Lung (tissue), 12 donors: ENCODE measurements around the gene TRPV5. TPM values are rescaled to one million over a fixed set of nuclear protein-coding genes. Genes with fewer than 3 reads are reported as not detected.

ENCODE experiments used
- ATAC-seq: fragments of 200-7000 bp; cut with Tn5 transposase; one replicate; pipeline ENCODE4 v1.9.1; 2020; ENCODE audit warnings: moderate number of reproducible peaks; ENCODE audit not compliant: insufficient read depth, low FRiP score
- DNase-seq, 3 donors: peaks; one replicate each; pipeline ENCODE4 v3.0.0-alpha.2; 2013 to 2017
- H3K27ac ChIP-seq, 2 donors: one replicate each; pipeline ENCODE4 v1.5.1; 2013; ENCODE audit warnings: mild to moderate bottlenecking in 2 of 2, moderate library complexity in 2 of 2, control low read depth in 1 of 2, inconsistent platforms in 1 of 2, low read depth in 1 of 2, low read length in 1 of 2
- H3K27me3 ChIP-seq, 3 donors: one replicate each; pipeline ENCODE4 v1.5.1; 2013; ENCODE audit warnings: low read length in 2 of 3; ENCODE audit not compliant: control insufficient read depth in 3 of 3, insufficient read depth in 3 of 3
- H3K36me3 ChIP-seq, 4 donors: one replicate each; pipeline ENCODE4 v1.5.1; 2013; ENCODE audit warnings: low read length in 4 of 4, mild to moderate bottlenecking in 1 of 4, moderate library complexity in 1 of 4; ENCODE audit not compliant: control insufficient read depth in 4 of 4, insufficient read depth in 4 of 4
- H3K4me1 ChIP-seq, 5 donors: one replicate each; pipeline ENCODE4 v1.5.1; 2013; ENCODE audit warnings: low read length in 5 of 5, mild to moderate bottlenecking in 2 of 5, moderate library complexity in 1 of 5; ENCODE audit not compliant: control insufficient read depth in 5 of 5, insufficient read depth in 5 of 5
- H3K4me3 ChIP-seq: one replicate; pipeline ENCODE4 v1.5.1; 2013; ENCODE audit warnings: mild to moderate bottlenecking, control low read depth, moderate library complexity
- H3K9ac ChIP-seq, 2 donors: one replicate each; pipeline ENCODE4 v1.5.1; 2013; ENCODE audit warnings: low read length in 2 of 2, control low read depth in 1 of 2; ENCODE audit not compliant: insufficient read depth in 1 of 2
- H3K9me3 ChIP-seq, 4 donors: one replicate each; pipeline ENCODE4 v1.5.1; 2013; ENCODE audit warnings: low read length in 3 of 4, mild to moderate bottlenecking in 1 of 4, moderate library complexity in 1 of 4; ENCODE audit not compliant: control insufficient read depth in 4 of 4, insufficient read depth in 3 of 4
- CTCF ChIP-seq: IDR thresholded peaks from 2 replicates; pipeline ENCODE4 v1.5.1; 2012; ENCODE audit warnings: mild to moderate bottlenecking; ENCODE audit errors: control extremely low read depth, extremely low read depth
- WGBS, 2 donors: extraction: QIAGEN DNeasy Blood & Tissue Kit; methylation state at CpG; one replicate each; pipeline ENCODE4 v1.1.7; 2013; 5-methylcytosine and 5-hydroxymethylcytosine counted together
- polyA plus RNA-seq, 2 donors: library from polyadenylated mRNA; stranded (reverse); fragments of 200-250 nt; gene quantifications; one replicate each; pipeline ENCODE4 v1.2.1, GENCODE V29; 2013
- total RNA-seq, 2 donors: library from RNA; depleted of rRNA in 1 of 2; stranded (reverse); fragments of >200 nt in 1 of 2; gene quantifications; one replicate each; pipeline ENCODE4 v1.2.1, GENCODE V29; 2014 to 2021
- donor health status: control.
- donor health status: control.
- donor health status: Bipolar disorder and iron deficiency.
- donor health status: healthy.
- donor health status: DM: yes; HTN: yes; CAD: no.

TRPV5 gene
- total and polyA plus RNA-seq, 4 donors, result 0.05 TPM; not detected in 3

- TF ChIP-seq CTCF, result no peak
- Histone ChIP-seq H3K4me1 (peaks cover 0 to 19% (median 0%) of the 10 kb centered on the region in 5 donors), H3K27me3 (no peaks in the 10 kb centered on the region), H3K9me3 (no peaks in the 10 kb centered on the region), H3K27ac (no peak overlapping the region), H3K36me3 (no peaks in the 10 kb centered on the region), H3K9ac (no peak overlapping the region), H3K4me3 (no peak overlapping the region)
- ATAC-seq (no peak), DNase-seq (peak in 1 of 3 donors; percentile 7)
- WGBS, 2 donors, result 84 to 85% methylated on average over 12 of the region's 12 CpGs
Measured at GRCh38 chr7:142887282-142888015, 46.1 kb downstream of the TRPV5 start.

GRCh38 chr7:142886866-142887265 lies 46.7 kb downstream of the TRPV5 start:
- Histone ChIP-seq H3K27me3 (no peaks in the 10 kb centered on the region), H3K27ac (no peak overlapping the region), H3K4me1 (peaks cover 0 to 19% (median 0%) of the 10 kb centered on the region in 5 donors), H3K36me3 (no peaks in the 10 kb centered on the region), H3K4me3 (no peak overlapping the region), H3K9me3 (no peaks in the 10 kb centered on the region), H3K9ac (no peak overlapping the region)
- DNase-seq (peak in 1 of 3 donors; percentile 4), ATAC-seq (no peak)
- 76 to 85% methylated on average over 7 of the region's 7 CpGs for WGBS, 2 donors
- no peak for TF ChIP-seq CTCF

GRCh38 chr7:142885311-142886230 lies 48.0 kb downstream of the TRPV5 start, which contains the start of gene TRPV6:
Gene TRPV6 (minus strand): TSS chr7:142885745.
- ATAC-seq (peak; percentile 65), DNase-seq (peak; percentile 40 to 73 (median 62))
- WGBS, 2 donors, result 60 to 81% methylated on average over 16 of the region's 16 CpGs
- Histone ChIP-seq H3K4me1 (peaks cover 0 to 19% (median 0%) of the 10 kb centered on the region in 5 donors), H3K9ac (no peak within 1 kb of the TSS), H3K9me3 (no peaks in the 10 kb centered on the region), H3K27me3 (no peaks in the 10 kb centered on the region), H3K27ac (no peak within 1 kb of the TSS), H3K36me3 (no peaks in the 10 kb centered on the region), H3K4me3 (no peak within 1 kb of the TSS)
- TF ChIP-seq CTCF, result no peak
